Left ventricle myocardium superior (tissue), 1 donor: ENCODE data around the gene TSEN54. TPM values are rescaled to one million over a fixed set of nuclear protein-coding genes. Genes with fewer than 3 reads are reported as not detected.
"Not testable (repeated sequence)": the region's sequence is repeated elsewhere in the genome, so short reads cannot be mapped to it uniquely, and the experiment has no call there.

Source experiments
- ATAC-seq: fragments of 200-7000 bp; cut with Tn5 transposase; one replicate; pipeline ENCODE4 v1.9.1; 2020; ENCODE audit warnings: mild to moderate bottlenecking, moderate library complexity
- DNase-seq: peaks from one replicate; pipeline ENCODE4 v3.0.0-alpha.2; 2020
- intact Hi-C: fragments of 100-400 bp; cut with micrococcal nuclease; formaldehyde crosslinking; loops from one replicate; pipeline ENCODE4 v1.11.0; 2022
- long read RNA-seq: library from polyadenylated mRNA; unstranded; transcript quantifications from one replicate; pipeline ENCODE4 v2.0.0, GENCODE V29; 2021
- total RNA-seq: library from RNA; stranded (reverse); fragmentation: NEBNext Ultra II Directional; extraction: Animal tissue kit (Norgen Biotek cat#: 25700); gene quantifications from one replicate; pipeline ENCODE4 v1.2.1, GENCODE V29; 2021
- donor health status: DM: no; HTN: yes; CAD: no; lungs with severe emphysema.

TSEN54 gene
- 8.3 TPM for total RNA-seq
- long read RNA-seq, transcript TSEN54-201 (11 exons, 1,944 nt) = major isoform, 25 of 41 reads
- long read RNA-seq, partial matches to known transcripts = 8 of 41 reads
- long read RNA-seq, other reads (novel, unspliced or antisense) = 7 of 41 reads

GRCh38 chr17:75516255-75516618 is at the start of gene TSEN54:
Gene TSEN54, plus strand, starts transcription at chr17:75516528. Its CDS starts 33 bp downstream, at chr17:75516561.
- DNase-seq = peak; percentile 98
- peak; percentile 89 for ATAC-seq
- intact Hi-C loops = loop anchor here (10.0 kb wide), 1 partner anchor 91 kb away; no protein-coding TSS in a partner anchor

GRCh38 chr17:75468291-75468754 is 48.0 kb upstream of the TSEN54 start:
- DNase-seq (no peak), ATAC-seq (peak; percentile 55)
- intact Hi-C loops = no loop called here

- peak; percentile 42 for ATAC-seq
- intact Hi-C loops = no loop called here
- DNase-seq = no peak
Observed at GRCh38 chr17:75468779-75469373, 47.5 kb upstream of the TSEN54 start.

GRCh38 chr17:75471207-75471606 is 45.1 kb upstream of the TSEN54 start:
- DNase-seq = no peak
- no peak for ATAC-seq
- intact Hi-C loops = no loop called here

GRCh38 chr17:75472119-75472518 is 44.2 kb upstream of the TSEN54 start:
- no peak for ATAC-seq
- intact Hi-C loops = no loop called here
- no peak for DNase-seq

GRCh38 chr17:75473246-75473645 is 43.1 kb upstream of the TSEN54 start:
- ATAC-seq (peak; percentile 65), DNase-seq (peak; percentile 65)
- intact Hi-C loops = no loop called here

- intact Hi-C loops = no loop called here
- no peak for ATAC-seq
- no peak for DNase-seq
Observed at GRCh38 chr17:75474736-75475135, 41.6 kb upstream of the TSEN54 start.

- ATAC-seq (peak; percentile 23), DNase-seq (no peak)
- intact Hi-C loops = no loop called here
Observed at GRCh38 chr17:75475144-75475835, 41.0 kb upstream of the TSEN54 start.

GRCh38 chr17:75475851-75476250 is 40.5 kb upstream of the TSEN54 start:
- DNase-seq (no peak), ATAC-seq (peak; percentile 85)
- intact Hi-C loops = no loop called here

- intact Hi-C loops = no loop called here
- ATAC-seq (peak; percentile 81), DNase-seq (no peak)
Observed at GRCh38 chr17:75476271-75476671, 40.1 kb upstream of the TSEN54 start.

- DNase-seq = no peak
- intact Hi-C loops = no loop called here
- peak; percentile 16 for ATAC-seq
Observed at GRCh38 chr17:75476752-75477489, 39.4 kb upstream of the TSEN54 start.

GRCh38 chr17:75477490-75477862 is 38.9 kb upstream of the TSEN54 start:
- DNase-seq, ATAC-seq, intact Hi-C loops: not testable (repeated sequence)

- DNase-seq (no peak), ATAC-seq (no peak)
- intact Hi-C loops = no loop called here
Observed at GRCh38 chr17:75478508-75478907, 37.8 kb upstream of the TSEN54 start.

- intact Hi-C loops = no loop called here
- no peak for ATAC-seq
- no peak for DNase-seq
Observed at GRCh38 chr17:75480281-75480680, 36.0 kb upstream of the TSEN54 start.

GRCh38 chr17:75481194-75482068 is 34.9 kb upstream of the TSEN54 start:
- DNase-seq = no peak
- intact Hi-C loops = no loop called here
- no peak for ATAC-seq

GRCh38 chr17:75482098-75482942 is 34.0 kb upstream of the TSEN54 start:
- intact Hi-C loops = no loop called here
- no peak for DNase-seq

GRCh38 chr17:75485688-75486087 is 30.6 kb upstream of the TSEN54 start:
- peak; percentile 35 for DNase-seq
- intact Hi-C loops = no loop called here
- peak; percentile 7 for ATAC-seq

More at GRCh38 chr17:75482098-75482942, 34.0 kb upstream of the TSEN54 start:
- no peak for ATAC-seq

- peak; percentile 30 for DNase-seq
- intact Hi-C loops = no loop called here
- ATAC-seq = no peak
Observed at GRCh38 chr17:75486151-75486550, 30.2 kb upstream of the TSEN54 start.
